Naive thymus-derived CD4-positive, alpha-beta T cell (primary cell): Measurements from ENCODE around the gene AMBRA1. TPM values are rescaled to one million over a fixed set of nuclear protein-coding genes. Genes with fewer than 3 reads are reported as not detected.

Experiments used
- ATAC-seq: fragments of 150-1000 bp; cut with Tn5 transposase; 2 replicates; pipeline ENCODE4 v1.10.0; 2021; ENCODE audit warnings: mild to moderate bottlenecking, moderate library complexity
- CTCF ChIA-PET: fragments of 350-600 bp; sonication (Branson Sonifier 250); formaldehyde crosslinking; loops from one replicate; lab custom pipeline; 2021; ENCODE audit warnings: antibody characterized with exemption; lab: Charles Lee
- POLR2A ChIA-PET: fragments of 350-600 bp; sonication (Branson Sonifier 250); formaldehyde crosslinking; loops from one replicate; lab custom pipeline; 2021; ENCODE audit warnings: antibody characterized with exemption, inconsistent platforms; lab: Charles Lee
- DNase-seq, 9 donors: peaks; one replicate each; pipeline versions ENCODE4 v3.0.0 to v3.0.0-alpha.2; 2020 to 2022; ENCODE audit warnings: mixed read lengths in 1 of 9
- H3K27ac ChIP-seq: one replicate; pipeline ENCODE4 v1.7.0; 2013; ENCODE audit warnings: mild to moderate bottlenecking, low read depth, low read length, moderate library complexity
- H3K27me3 ChIP-seq, 2 donors: one replicate each; pipeline ENCODE4 v1.7.0; 2013; ENCODE audit warnings: low read length in 2 of 2, mild to moderate bottlenecking in 2 of 2, moderate library complexity in 2 of 2; ENCODE audit not compliant: control insufficient read depth in 2 of 2, insufficient read depth in 2 of 2
- H3K36me3 ChIP-seq, 3 experiments: 1 replicate in 2 of 3; 2 replicates in 1 of 3; pipeline ENCODE4 v1.7.0; 2013; ENCODE audit warnings: low read length in 3 of 3, mild to moderate bottlenecking in 3 of 3, moderate library complexity in 1 of 3; ENCODE audit not compliant: insufficient read depth in 3 of 3, control insufficient read depth in 2 of 3
- H3K4me1 ChIP-seq, 2 donors: one replicate each; pipeline ENCODE4 v1.7.0; 2013; ENCODE audit warnings: low read length in 2 of 2, mild to moderate bottlenecking in 2 of 2, moderate library complexity in 1 of 2; ENCODE audit not compliant: control insufficient read depth in 2 of 2, insufficient read depth in 2 of 2
- H3K4me3 ChIP-seq: 2 replicates; pipeline ENCODE4 v1.7.0; 2013; ENCODE audit warnings: mild to moderate bottlenecking, low read length
- H3K9me3 ChIP-seq, 3 experiments: 1 replicate in 2 of 3; 2 replicates in 1 of 3; pipeline ENCODE4 v1.7.0; 2013; ENCODE audit warnings: low read length in 3 of 3; ENCODE audit not compliant: control insufficient read depth in 2 of 3
- H3K27ac Mint-ChIP-seq, 9 donors: one replicate each; pipeline ENCODE4 v1.8.0; 2020 to 2022; ENCODE audit warnings: mixed read lengths in 9 of 9, mild to moderate bottlenecking in 8 of 9, moderate library complexity in 5 of 9, inconsistent platforms in 2 of 9
- H3K27me3 Mint-ChIP-seq, 5 donors: one replicate each; pipeline ENCODE4 v1.8.0; 2021 to 2022; ENCODE audit warnings: mixed read lengths in 5 of 5, mild to moderate bottlenecking in 1 of 5
- H3K36me3 Mint-ChIP-seq, 5 donors: one replicate each; pipeline ENCODE4 v1.8.0; 2020 to 2022; ENCODE audit warnings: mixed read lengths in 5 of 5, mild to moderate bottlenecking in 3 of 5, inconsistent platforms in 1 of 5
- H3K4me1 Mint-ChIP-seq, 7 donors: one replicate each; pipeline ENCODE4 v1.8.0; 2020 to 2022; ENCODE audit warnings: mixed read lengths in 7 of 7, mild to moderate bottlenecking in 3 of 7, inconsistent platforms in 1 of 7
- H3K4me3 Mint-ChIP-seq, 10 donors: one replicate each; pipeline ENCODE4 v1.8.0; 2020 to 2022; ENCODE audit warnings: mild to moderate bottlenecking in 10 of 10, mixed read lengths in 10 of 10, moderate library complexity in 6 of 10, inconsistent platforms in 2 of 10
- H3K9me3 Mint-ChIP-seq, 11 donors: one replicate each; pipeline ENCODE4 v1.8.0; 2020 to 2022; ENCODE audit warnings: mixed read lengths in 11 of 11, mild to moderate bottlenecking in 4 of 11, inconsistent platforms in 1 of 11, moderate library complexity in 1 of 11
- intact Hi-C, 2 donors: fragments of 100-400 bp; cut with micrococcal nuclease; formaldehyde crosslinking; loops; one replicate each; pipeline ENCODE4 v1.15.1; 2023
- polyA plus RNA-seq, 2 donors: library from polyadenylated mRNA; unstranded; fragments of 300-500 nt; fragmentation: Illumina TruSeq; gene quantifications; one replicate each; pipeline ENCODE4 v1.2.3, GENCODE V29; 2021
- total RNA-seq, 6 experiments: library from RNA in 5 of 6; stranded (reverse) in 5 of 6; gene quantifications; 1 replicate in 5 of 6; 2 replicates in 1 of 6; pipeline ENCODE4 v1.2.3 and lab custom pipeline; 2021 to 2026

Gene AMBRA1
- total and polyA plus RNA-seq, 7 experiments from 2014 or later: 8.9 to 48.7 (median 41.2) TPM

DNA sequence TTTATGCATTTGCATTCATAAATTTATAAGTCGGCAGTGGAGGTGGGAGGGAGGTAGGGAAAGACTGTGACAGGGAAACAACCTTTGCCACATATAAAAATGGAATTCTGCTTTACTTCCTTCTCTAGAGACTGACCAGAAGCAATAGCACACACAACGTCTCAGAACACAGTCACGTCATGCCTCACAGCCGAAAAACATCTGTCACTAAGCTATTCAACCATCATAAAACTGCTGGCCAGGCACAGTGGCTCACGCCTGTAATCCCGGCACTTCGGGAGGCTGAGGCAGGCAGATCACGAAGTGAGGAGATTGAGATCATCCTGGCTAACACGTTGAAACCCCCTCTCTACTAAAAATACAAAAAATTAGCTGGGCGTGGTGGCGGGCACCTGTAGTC is 101.3 kb downstream of the AMBRA1 start:
- POLR2A ChIA-PET: interaction anchor here (0.6 kb wide), 1 partner anchor 35 kb away, joined by 4 read pairs; no protein-coding TSS in a partner anchor
- peaks cover 0 to 21% (median 8%) of the 10 kb centered on the region in 7 donors for H3K4me1 Mint-ChIP-seq
- peaks cover 0 to 34% (median 8%) of the 10 kb centered on the region in 5 donors for H3K36me3 Mint-ChIP-seq
- H3K27ac ChIP-seq: no peak overlapping the region
- DNase-seq (no peak), ATAC-seq (no peak)
- H3K4me3 Mint-ChIP-seq: no peak overlapping the region
- intact Hi-C loops: no loop called here
- no peaks in the 10 kb centered on the region for H3K9me3 ChIP-seq
- H3K9me3 Mint-ChIP-seq: no peaks in the 10 kb centered on the region
- no peaks in the 10 kb centered on the region for H3K4me1 ChIP-seq
- no peak overlapping the region for H3K27ac Mint-ChIP-seq
- H3K36me3 ChIP-seq: peaks cover 0 to 52% (median 20%) of the 10 kb centered on the region in 3 experiments
- H3K27me3 ChIP-seq: no peaks in the 10 kb centered on the region
- H3K27me3 Mint-ChIP-seq: no peaks in the 10 kb centered on the region
- H3K4me3 ChIP-seq: no peak overlapping the region
- CTCF ChIA-PET: interaction anchor here (1.6 kb wide), 1 partner anchor 9 kb away, joined by 3 read pairs; no protein-coding TSS in a partner anchor

DNA sequence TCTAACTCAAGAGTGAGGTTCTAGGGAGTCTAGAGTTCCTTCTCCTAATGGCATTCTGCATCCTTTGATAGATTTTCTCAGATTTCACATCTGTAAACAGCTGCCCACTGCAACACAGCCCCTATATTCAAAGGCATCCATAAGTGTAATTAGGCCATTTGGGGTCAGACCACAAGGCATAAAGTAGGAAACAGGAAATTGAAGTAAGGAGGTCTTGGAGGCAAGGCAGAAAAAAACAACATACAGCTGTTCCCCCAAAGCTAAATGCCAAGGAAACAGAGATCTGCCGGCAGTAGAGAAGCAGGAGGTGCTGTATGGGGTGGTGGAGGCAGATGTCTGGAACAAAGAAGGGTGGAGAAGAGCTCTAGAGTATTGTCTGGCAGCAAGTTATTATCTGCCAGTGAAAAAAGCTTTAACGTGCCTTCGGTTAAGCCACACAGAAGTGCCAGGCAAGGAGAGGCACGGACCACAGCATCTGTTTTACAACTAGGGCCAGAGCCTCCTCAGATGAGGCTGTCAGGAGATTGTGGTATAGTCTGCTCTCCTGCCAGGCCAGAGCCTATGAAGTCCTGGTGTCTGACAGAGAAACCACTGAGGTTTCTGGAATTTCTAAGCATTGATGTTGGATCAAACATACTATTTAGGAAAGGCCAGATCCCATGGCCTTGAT is 102.0 kb downstream of the AMBRA1 start:
- H3K4me1 Mint-ChIP-seq: peaks cover 0 to 15% (median 8%) of the 10 kb centered on the region in 7 donors
- DNase-seq (no peak), ATAC-seq (no peak)
- H3K27ac ChIP-seq: no peak overlapping the region
- H3K27me3 Mint-ChIP-seq: no peaks in the 10 kb centered on the region
- H3K4me3 ChIP-seq: no peak overlapping the region
- H3K9me3 Mint-ChIP-seq: no peaks in the 10 kb centered on the region
- ChIA-PET POLR2A (interaction anchor here (2.1 kb wide), 1 partner anchor 8 kb away, joined by 6 read pairs; no protein-coding TSS in a partner anchor), CTCF (interaction anchor here (1.6 kb wide), 1 partner anchor 9 kb away, joined by 3 read pairs; no protein-coding TSS in a partner anchor)
- peaks cover 0 to 31% (median 6%) of the 10 kb centered on the region in 5 donors for H3K36me3 Mint-ChIP-seq
- H3K4me3 Mint-ChIP-seq: no peak overlapping the region
- H3K27me3 ChIP-seq: no peaks in the 10 kb centered on the region
- H3K9me3 ChIP-seq: no peaks in the 10 kb centered on the region
- peaks cover 0 to 52% (median 20%) of the 10 kb centered on the region in 3 experiments for H3K36me3 ChIP-seq
- intact Hi-C loops: loop anchor here in 1 of 2 donors (2.0 kb wide), 1 partner anchor 37 kb away; no protein-coding TSS in a partner anchor
- no peaks in the 10 kb centered on the region for H3K4me1 ChIP-seq
- H3K27ac Mint-ChIP-seq: peak overlapping the region in 5 of 9 donors; percentile 16 to 86 (median 60)

DNA sequence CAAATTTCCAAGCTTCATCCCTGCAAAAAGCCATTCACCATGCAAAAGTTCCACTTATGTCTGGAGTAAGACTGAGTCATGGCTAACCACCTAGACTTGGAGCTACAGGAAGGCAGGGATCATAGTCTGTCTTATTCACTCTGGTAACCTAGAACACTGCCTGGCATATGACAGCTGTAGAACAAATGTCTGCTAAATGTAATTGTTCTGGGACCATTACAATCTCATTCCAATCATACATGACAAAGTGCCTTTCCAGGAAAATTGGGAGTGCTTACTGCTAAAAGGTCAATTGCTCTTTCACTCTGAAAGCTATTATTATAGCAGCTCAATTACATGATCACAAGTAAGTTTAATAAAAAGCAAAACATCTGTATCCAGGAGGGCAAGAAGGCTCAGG is 103.2 kb downstream of the AMBRA1 start:
- ATAC-seq (no peak), DNase-seq (no peak)
- Mint-ChIP-seq H3K4me3 (no peak overlapping the region), H3K36me3 (peaks cover 0 to 26% (median 6%) of the 10 kb centered on the region in 5 donors), H3K9me3 (no peaks in the 10 kb centered on the region), H3K27ac (peak overlapping the region in 1 of 9 donors; percentile 28), H3K27me3 (no peaks in the 10 kb centered on the region), H3K4me1 (peaks cover 0 to 15% (median 8%) of the 10 kb centered on the region in 7 donors)
- peaks cover 0 to 48% (median 20%) of the 10 kb centered on the region in 3 experiments for H3K36me3 ChIP-seq
- H3K4me1 ChIP-seq: no peaks in the 10 kb centered on the region
- intact Hi-C loops: loop anchor here (1.0 to 2.0 kb wide), 4 partner anchors 38 to 127 kb away; partner anchors contain the start of genes ATG13 (in 2 of the 2) and HARBI1 (in 2 of the 2)
- no peak overlapping the region for H3K4me3 ChIP-seq
- no peaks in the 10 kb centered on the region for H3K27me3 ChIP-seq
- ChIA-PET CTCF (interaction anchor here (0.7 to 2.2 kb wide), 12 partner anchors 9 to 1593 kb away, joined by 3 to 6 read pairs (median 4); no protein-coding TSS in a partner anchor), POLR2A (interaction anchor here (2.1 kb wide), 1 partner anchor 9 kb away, joined by 6 read pairs; no protein-coding TSS in a partner anchor)
- H3K9me3 ChIP-seq: no peaks in the 10 kb centered on the region
- H3K27ac ChIP-seq: no peak overlapping the region

GRCh38 chr11:46489656-46490560 is 103.9 kb downstream of the AMBRA1 start:
- Histone ChIP-seq H3K27me3 (no peaks in the 10 kb centered on the region), H3K36me3 (peaks cover 0 to 42% (median 18%) of the 10 kb centered on the region in 3 experiments), H3K4me3 (no peak overlapping the region), H3K27ac (no peak overlapping the region), H3K9me3 (no peaks in the 10 kb centered on the region), H3K4me1 (no peaks in the 10 kb centered on the region)
- ChIA-PET POLR2A (interaction anchor here (0.6 to 2.1 kb wide), 3 partner anchors 10 to 12 kb away, joined by 3 to 6 read pairs (median 3); no protein-coding TSS in a partner anchor), CTCF (interaction anchor here (0.6 to 2.2 kb wide), 15 partner anchors 8 to 1593 kb away, joined by 3 to 6 read pairs (median 4); no protein-coding TSS in a partner anchor)
- peaks cover 0 to 24% (median 4%) of the 10 kb centered on the region in 5 donors for H3K36me3 Mint-ChIP-seq
- intact Hi-C loops: loop anchor here (1.0 to 2.0 kb wide), 4 partner anchors 39 to 127 kb away; partner anchors contain the start of genes ATG13 (in 2 of the 2) and HARBI1 (in 2 of the 2)
- ATAC-seq (peak; percentile 73), DNase-seq (peak in 7 of 9 donors; percentile 10 to 48 (median 27))
- H3K27ac Mint-ChIP-seq: peak overlapping the region in 2 of 9 donors; percentile 32 to 66
- peaks cover 0 to 21% (median 8%) of the 10 kb centered on the region in 7 donors for H3K4me1 Mint-ChIP-seq
- H3K9me3 Mint-ChIP-seq: no peaks in the 10 kb centered on the region
- no peak overlapping the region for H3K4me3 Mint-ChIP-seq
- no peaks in the 10 kb centered on the region for H3K27me3 Mint-ChIP-seq

- H3K27me3 ChIP-seq: no peaks in the 10 kb centered on the region
- Mint-ChIP-seq H3K4me3 (no peak overlapping the region), H3K4me1 (peaks cover 0 to 23% (median 14%) of the 10 kb centered on the region in 7 donors), H3K9me3 (no peaks in the 10 kb centered on the region), H3K27ac (peak overlapping the region in 1 of 9 donors; percentile 59), H3K27me3 (no peaks in the 10 kb centered on the region), H3K36me3 (peaks cover 0 to 17% (median 3%) of the 10 kb centered on the region in 5 donors)
- H3K4me1 ChIP-seq: no peaks in the 10 kb centered on the region
- intact Hi-C loops: loop anchor here in 1 of 2 donors (2.0 kb wide), 1 partner anchor 13 kb away; no protein-coding TSS in a partner anchor
- CTCF ChIA-PET: interaction anchor here (0.5 to 0.6 kb wide), 2 partner anchors 24 to 31 kb away, joined by 3 to 4 read pairs; no protein-coding TSS in a partner anchor
- ATAC-seq: no peak
- H3K36me3 ChIP-seq: peaks cover 0 to 18% (median 0%) of the 10 kb centered on the region in 3 experiments
- H3K9me3 ChIP-seq: no peaks in the 10 kb centered on the region
- POLR2A ChIA-PET: no interaction called here
- no peak overlapping the region for H3K4me3 ChIP-seq
- DNase-seq: no peak
- H3K27ac ChIP-seq: no peak overlapping the region
These were observed 107.9 kb downstream of the AMBRA1 start for GRCh38 chr11:46485856-46486443.
